ENCODE results near the gene OLFM1. TPM values are rescaled to one million over a fixed set of nuclear protein-coding genes. Genes with fewer than 3 reads are reported as not detected.

The OLFM1 gene
- total RNA-seq, 1 experiment from 2014 or later = 3.5 TPM

DNA sequence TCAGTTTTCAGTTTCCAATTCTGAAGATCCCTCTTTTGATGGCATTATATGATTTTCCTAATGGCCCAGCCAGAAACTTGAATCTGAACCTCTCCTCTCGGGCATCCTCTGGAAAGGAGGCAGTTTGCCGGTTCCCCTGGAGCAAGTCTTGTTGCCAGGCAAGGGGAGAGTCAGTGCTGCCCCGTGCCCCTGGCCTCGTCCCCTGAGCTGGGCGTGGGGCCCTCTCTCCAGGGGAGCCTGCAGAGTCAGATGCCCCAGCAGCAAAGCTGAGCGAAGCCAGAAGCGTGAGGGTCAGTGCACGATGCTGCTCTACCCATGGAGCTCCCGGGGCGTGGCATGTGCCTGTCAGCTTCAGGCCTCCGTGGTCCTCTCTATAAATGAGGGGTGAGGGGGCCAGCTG lies 14.0 kb downstream of the OLFM1 start:
- no peak for TF ChIP-seq CBX3 (IDR thresholded peaks at IDR 0.05; ENCODE audit: low read depth)
- TF ChIP-seq EZH2phosphoT487 (IDR thresholded peaks at IDR 0.05; ENCODE audit: borderline replicate concordance) = no peak
- TF ChIP-seq EZH2 (IDR thresholded peaks at IDR 0.05) = no peak
- no peak for TF ChIP-seq SP1 (IDR thresholded peaks at IDR 0.05; ENCODE audit: low read depth)
- TF ChIP-seq RAD21 (IDR thresholded peaks at IDR 0.05; ENCODE audit: low read depth) = no peak
- ATAC-seq = no peak
- Histone ChIP-seq H3K27ac (ENCODE audit: low read depth, low read length) (no peak overlapping the region), H3K9me3 (ENCODE audit: control insufficient read depth in 1 of 2, insufficient read depth in 1 of 2, low read depth in 1 of 2, low read length in 2 of 2) (no peaks in the 10 kb centered on the region), H3K4me1 (ENCODE audit: control insufficient read depth in 1 of 2, insufficient read depth in 2 of 2, low read length in 2 of 2) (no peaks in the 10 kb centered on the region), H2AFZ (ENCODE audit: low read depth, low read length, poor library complexity, severe bottlenecking) (no peak overlapping the region), H3K36me3 (ENCODE audit: control insufficient read depth in 1 of 2, insufficient read depth in 2 of 2, low read length in 2 of 2) (no peaks in the 10 kb centered on the region), H3K4me2 (ENCODE audit: low read length) (no peak overlapping the region), H3K9ac (ENCODE audit: low read length) (no peak overlapping the region), H3K79me2 (ENCODE audit: insufficient read depth, low read length) (no peaks in the 10 kb centered on the region), H3K9me2 (ENCODE audit: insufficient read depth) (no peaks in the 10 kb centered on the region), H3K27me3 (ENCODE audit: insufficient read depth, low read length) (peaks cover 29% of the 10 kb centered on the region; the same call in 1 of the 2 replicates), H3K4me3 (replicated peaks in 1 of 2; ENCODE audit: low read depth in 1 of 2, low read length in 2 of 2) (no peak overlapping the region), H4K20me1 (ENCODE audit: insufficient read depth) (no peaks in the 10 kb centered on the region)
- BruUV-seq (replicated peaks) = no TSS peak
- ChIA-PET CTCF (no interaction called here), POLR2A (no interaction called here), RAD21 (ENCODE audit: low non-redundant PET in 1 of 2, low total read pairs in 2 of 2, uncharacterized antibody in 2 of 2, unreplicated experiment in 2 of 2) (no interaction called here)
- intact Hi-C loops (cut with micrococcal nuclease) = no loop called here
- no peak for DNase-seq (ENCODE audit: low read depth, low spot score)

DNA sequence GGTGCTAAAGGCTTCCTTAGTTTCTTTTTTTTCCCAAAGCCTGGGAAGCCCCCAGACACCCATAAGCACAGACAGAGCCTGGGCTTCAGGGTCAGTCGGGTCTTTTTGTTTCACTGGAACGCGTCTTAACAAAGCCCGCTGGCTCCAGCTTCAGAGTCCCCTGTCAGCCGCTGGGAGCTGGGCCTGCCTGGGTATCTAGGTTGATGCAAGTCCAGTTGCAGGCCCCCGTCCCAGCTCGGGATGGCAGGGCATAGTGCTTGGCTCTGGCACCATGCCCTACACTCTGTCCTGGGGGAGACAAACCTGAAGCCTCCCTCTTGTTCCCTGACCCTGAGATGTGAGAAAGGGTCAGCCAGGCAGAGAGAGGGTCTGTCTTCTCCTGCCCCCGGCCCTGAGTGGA lies 14.5 kb downstream of the OLFM1 start:
- intact Hi-C loops (cut with micrococcal nuclease) = no loop called here
- Histone ChIP-seq H3K36me3 (ENCODE audit: control insufficient read depth in 1 of 2, insufficient read depth in 2 of 2, low read length in 2 of 2) (no peaks in the 10 kb centered on the region), H3K79me2 (ENCODE audit: insufficient read depth, low read length) (no peaks in the 10 kb centered on the region), H3K9me3 (ENCODE audit: control insufficient read depth in 1 of 2, insufficient read depth in 1 of 2, low read depth in 1 of 2, low read length in 2 of 2) (no peaks in the 10 kb centered on the region), H3K27me3 (ENCODE audit: insufficient read depth, low read length) (peaks cover 29% of the 10 kb centered on the region; the same call in 1 of the 2 replicates), H3K4me2 (ENCODE audit: low read length) (no peak overlapping the region), H4K20me1 (ENCODE audit: insufficient read depth) (no peaks in the 10 kb centered on the region), H3K4me1 (ENCODE audit: control insufficient read depth in 1 of 2, insufficient read depth in 2 of 2, low read length in 2 of 2) (no peaks in the 10 kb centered on the region), H2AFZ (ENCODE audit: low read depth, low read length, poor library complexity, severe bottlenecking) (no peak overlapping the region), H3K27ac (ENCODE audit: low read depth, low read length) (no peak overlapping the region), H3K9ac (ENCODE audit: low read length) (no peak overlapping the region), H3K4me3 (replicated peaks in 1 of 2; ENCODE audit: low read depth in 1 of 2, low read length in 2 of 2) (no peak overlapping the region), H3K9me2 (ENCODE audit: insufficient read depth) (no peaks in the 10 kb centered on the region)
- ChIA-PET CTCF (no interaction called here), RAD21 (ENCODE audit: low non-redundant PET in 1 of 2, low total read pairs in 2 of 2, uncharacterized antibody in 2 of 2, unreplicated experiment in 2 of 2) (no interaction called here), POLR2A (no interaction called here)
- ATAC-seq (no peak), DNase-seq (ENCODE audit: low read depth, low spot score) (no peak)
- BruUV-seq (replicated peaks) = no TSS peak
- TF ChIP-seq SP1 (IDR thresholded peaks at IDR 0.05; ENCODE audit: low read depth) = no peak
- no peak for TF ChIP-seq YY1 (IDR thresholded peaks at IDR 0.05; ENCODE audit: extremely low read depth, insufficient replicate concordance, low read depth, low read length)
- no peak for TF ChIP-seq EGR1 (IDR thresholded peaks at IDR 0.05; ENCODE audit: low read depth)
- no peak for TF ChIP-seq TCF7L2 (IDR thresholded peaks at IDR 0.05; ENCODE audit: borderline replicate concordance, extremely low read depth, insufficient read depth, insufficient read length)
- no peak for TF ChIP-seq EZH2phosphoT487 (IDR thresholded peaks at IDR 0.05; ENCODE audit: borderline replicate concordance)
- TF ChIP-seq, protein P1, sequence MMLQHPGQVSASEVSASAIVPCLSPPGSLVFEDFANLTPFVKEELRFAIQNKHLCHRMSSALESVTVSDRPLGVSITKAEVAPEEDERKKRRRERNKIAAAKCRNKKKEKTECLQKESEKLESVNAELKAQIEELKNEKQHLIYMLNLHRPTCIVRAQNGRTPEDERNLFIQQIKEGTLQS (IDR thresholded peaks at IDR 0.05) = no peak
- TF ChIP-seq RAD21 (IDR thresholded peaks at IDR 0.05; ENCODE audit: low read depth) = no peak
- no peak for TF ChIP-seq ELF1 (IDR thresholded peaks at IDR 0.05; ENCODE audit: borderline replicate concordance, low read depth)
- no peak for TF ChIP-seq EZH2 (IDR thresholded peaks at IDR 0.05)
- TF ChIP-seq CEBPB (IDR thresholded peaks at IDR 0.05; ENCODE audit: low read depth) = no peak
- TF ChIP-seq, protein P2, sequence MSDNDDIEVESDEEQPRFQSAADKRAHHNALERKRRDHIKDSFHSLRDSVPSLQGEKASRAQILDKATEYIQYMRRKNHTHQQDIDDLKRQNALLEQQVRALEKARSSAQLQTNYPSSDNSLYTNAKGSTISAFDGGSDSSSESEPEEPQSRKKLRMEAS (IDR thresholded peaks at IDR 0.05) = no peak
- no peak for TF ChIP-seq POLR2AphosphoS5 (IDR thresholded peaks at IDR 0.05; ENCODE audit: low read depth, low read length)
- no peak for TF ChIP-seq ZNF274 (IDR thresholded peaks at IDR 0.05; ENCODE audit: low read depth, low read length)
- no peak for TF ChIP-seq POLR2A (IDR thresholded peaks at IDR 0.05; ENCODE audit: borderline replicate concordance, extremely low read depth, insufficient read depth, insufficient read length)
- no peak for TF ChIP-seq SIN3A (IDR thresholded peaks at IDR 0.05; ENCODE audit: low read depth)
- no peak for TF ChIP-seq ZFX (IDR thresholded peaks at IDR 0.05)
- TF ChIP-seq, protein P3, sequence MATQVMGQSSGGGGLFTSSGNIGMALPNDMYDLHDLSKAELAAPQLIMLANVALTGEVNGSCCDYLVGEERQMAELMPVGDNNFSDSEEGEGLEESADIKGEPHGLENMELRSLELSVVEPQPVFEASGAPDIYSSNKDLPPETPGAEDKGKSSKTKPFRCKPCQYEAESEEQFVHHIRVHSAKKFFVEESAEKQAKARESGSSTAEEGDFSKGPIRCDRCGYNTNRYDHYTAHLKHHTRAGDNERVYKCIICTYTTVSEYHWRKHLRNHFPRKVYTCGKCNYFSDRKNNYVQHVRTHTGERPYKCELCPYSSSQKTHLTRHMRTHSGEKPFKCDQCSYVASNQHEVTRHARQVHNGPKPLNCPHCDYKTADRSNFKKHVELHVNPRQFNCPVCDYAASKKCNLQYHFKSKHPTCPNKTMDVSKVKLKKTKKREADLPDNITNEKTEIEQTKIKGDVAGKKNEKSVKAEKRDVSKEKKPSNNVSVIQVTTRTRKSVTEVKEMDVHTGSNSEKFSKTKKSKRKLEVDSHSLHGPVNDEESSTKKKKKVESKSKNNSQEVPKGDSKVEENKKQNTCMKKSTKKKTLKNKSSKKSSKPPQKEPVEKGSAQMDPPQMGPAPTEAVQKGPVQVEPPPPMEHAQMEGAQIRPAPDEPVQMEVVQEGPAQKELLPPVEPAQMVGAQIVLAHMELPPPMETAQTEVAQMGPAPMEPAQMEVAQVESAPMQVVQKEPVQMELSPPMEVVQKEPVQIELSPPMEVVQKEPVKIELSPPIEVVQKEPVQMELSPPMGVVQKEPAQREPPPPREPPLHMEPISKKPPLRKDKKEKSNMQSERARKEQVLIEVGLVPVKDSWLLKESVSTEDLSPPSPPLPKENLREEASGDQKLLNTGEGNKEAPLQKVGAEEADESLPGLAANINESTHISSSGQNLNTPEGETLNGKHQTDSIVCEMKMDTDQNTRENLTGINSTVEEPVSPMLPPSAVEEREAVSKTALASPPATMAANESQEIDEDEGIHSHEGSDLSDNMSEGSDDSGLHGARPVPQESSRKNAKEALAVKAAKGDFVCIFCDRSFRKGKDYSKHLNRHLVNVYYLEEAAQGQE (IDR thresholded peaks at IDR 0.05; ENCODE audit: low read depth) = no peak
